Fibroblast of skin of right quadriceps (primary cell): ENCODE data around the gene PDXK.

Source experiments
- DNase-seq: peaks from one replicate; pipeline ENCODE4 v3.0.0-alpha.2; 2013

The PDXK gene

DNA sequence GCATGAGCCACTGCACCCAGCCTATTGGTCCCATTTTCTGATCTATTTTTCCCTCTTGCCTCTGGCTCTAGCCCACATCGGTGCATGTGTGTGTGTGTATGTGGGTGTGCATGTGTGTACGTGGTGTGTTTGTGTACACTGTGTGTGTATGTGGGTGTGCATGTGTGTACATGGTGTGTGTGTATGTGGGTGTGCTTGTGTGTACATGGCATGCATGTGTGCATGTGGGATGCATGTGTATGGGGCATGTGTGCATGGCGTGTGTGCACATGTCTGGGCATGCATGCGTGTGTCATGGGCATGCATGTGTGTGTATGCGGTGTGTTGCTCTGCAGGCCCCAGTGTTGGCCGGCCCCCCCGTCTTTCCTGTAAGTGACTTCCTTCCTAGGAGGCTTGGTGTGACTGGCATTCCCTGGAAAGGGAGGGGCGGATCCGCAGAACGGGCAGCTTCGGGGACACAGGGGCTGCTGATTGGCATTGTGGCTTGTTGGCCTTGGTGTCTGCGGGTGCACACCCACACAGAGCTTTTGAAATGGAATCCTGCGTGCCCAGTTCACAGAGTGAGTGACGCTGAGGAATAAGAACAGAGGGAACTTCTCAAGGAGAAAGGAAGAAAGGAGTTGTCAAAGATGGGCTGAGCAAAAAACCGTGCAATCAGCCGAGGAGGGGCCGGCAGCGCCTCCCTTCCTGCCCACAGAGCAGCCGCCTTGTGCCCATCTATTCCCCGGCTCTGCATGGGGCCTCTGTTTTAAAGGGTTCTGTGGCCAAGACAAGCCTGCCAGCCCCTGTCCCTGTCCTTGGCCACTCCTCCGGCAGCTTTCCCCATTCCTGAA lies 8.0 kb downstream of the PDXK start:
- no peak for DNase-seq

DNA sequence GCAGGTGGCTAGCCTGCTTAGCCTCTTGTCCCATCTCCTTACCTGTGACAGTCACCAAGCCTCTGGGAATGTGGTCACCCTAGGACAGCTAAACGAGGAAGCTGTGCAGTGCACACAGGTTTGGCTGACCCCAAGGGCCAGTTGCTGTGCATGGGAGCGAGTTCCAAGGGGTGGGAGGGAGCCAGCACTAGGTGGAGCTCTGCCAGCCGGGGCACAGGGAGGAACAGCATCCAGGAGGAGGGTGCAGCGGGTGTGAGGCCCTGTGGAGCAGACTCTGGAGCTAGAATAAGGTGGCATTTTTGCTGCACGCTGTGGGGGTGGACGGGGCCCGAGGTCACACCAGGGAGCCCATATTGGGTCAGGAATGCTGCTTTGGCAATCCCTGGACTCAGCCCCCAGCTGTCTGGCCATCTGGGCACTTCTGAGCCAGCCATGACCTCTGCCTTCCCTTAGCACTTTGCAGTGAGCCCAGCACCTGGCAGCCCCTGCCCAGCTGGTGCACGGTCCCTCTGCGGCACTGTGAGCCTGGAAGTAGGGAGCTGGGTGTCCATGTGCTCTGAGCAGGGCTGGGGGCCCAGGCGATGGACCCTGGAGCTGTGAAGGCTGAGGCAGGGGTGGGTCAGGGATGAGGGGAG lies 8.7 kb downstream of the PDXK start:
- no peak for DNase-seq

- no peak for DNase-seq
Measured at GRCh38 chr21:43728154-43728466, 9.2 kb downstream of the PDXK start.

- peak; percentile 98 for DNase-seq
Measured at GRCh38 chr21:43728467-43729390, 9.8 kb downstream of the PDXK start.

- no peak for DNase-seq
Measured at GRCh38 chr21:43731476-43731875, 12.5 kb downstream of the PDXK start.

DNA sequence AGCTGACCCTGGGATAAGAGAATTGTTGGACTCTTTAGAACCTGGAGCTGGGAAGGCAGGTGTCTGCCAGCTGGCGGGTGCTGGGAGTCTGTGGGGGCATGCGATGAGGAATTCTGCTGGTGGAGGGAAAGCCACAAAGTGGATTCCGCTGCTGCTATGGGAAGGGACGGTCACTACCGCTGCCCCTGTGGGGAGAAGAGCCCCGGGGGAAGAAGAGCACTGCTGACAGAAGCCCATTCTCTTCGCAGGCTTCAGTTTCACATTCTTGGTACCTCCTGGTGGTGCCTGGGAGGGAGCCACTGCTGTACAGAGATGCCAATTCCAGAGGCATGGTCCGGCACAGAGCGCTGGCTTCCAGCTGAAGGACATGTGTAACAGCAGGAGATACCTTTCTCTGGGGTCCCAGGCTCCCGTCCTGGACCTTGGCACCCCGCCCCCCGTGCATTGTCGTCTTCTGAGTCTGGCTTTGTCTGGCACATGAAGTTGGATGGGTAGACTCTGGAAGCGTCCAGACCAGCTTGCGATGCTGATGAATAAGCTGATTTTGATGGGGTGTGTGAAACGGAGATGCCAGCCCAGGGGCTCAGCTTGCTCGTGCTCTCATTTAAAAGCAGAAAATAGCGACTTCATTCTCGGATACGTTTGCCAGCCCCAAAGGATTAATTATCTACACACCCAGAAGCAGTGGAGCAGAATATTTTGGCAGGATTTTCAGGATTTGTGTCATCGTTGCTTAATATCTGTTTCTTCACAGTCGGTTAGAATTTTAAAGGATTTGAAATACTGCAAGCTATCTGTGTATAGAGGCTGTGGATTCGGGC lies 13.2 kb downstream of the PDXK start:
- DNase-seq: peak; percentile 29

GRCh38 chr21:43733060-43733459 lies 14.1 kb downstream of the PDXK start:
- DNase-seq: no peak

DNA sequence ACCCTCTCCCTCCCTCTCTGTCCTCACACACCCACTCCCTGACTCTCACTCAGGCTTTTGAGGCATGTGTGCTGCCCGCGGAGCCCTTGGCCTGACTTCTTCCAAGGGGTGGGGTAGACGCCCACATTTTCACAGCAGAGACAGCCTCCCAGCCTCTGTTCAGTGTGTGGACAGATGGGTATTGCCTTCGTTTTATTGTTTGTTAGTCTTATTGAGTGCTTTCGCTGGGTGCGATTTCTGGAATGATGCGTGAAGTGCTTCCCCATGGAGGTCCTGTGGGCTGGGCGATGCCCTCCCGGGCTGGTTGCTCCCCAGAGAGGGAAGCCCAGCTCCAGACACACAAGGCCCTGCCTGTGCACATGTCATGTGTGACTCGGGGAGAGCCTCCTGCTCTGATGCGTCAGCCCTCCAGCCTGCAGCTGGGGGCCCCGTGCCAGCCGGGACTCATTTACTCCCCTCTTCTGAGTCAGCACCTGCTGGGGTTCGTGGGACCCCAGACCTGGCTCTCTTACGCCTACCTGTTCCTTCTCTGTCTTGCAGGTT lies 14.7 kb downstream of the PDXK start:
- peak; percentile 48 for DNase-seq

GRCh38 chr21:43734131-43734927 lies 15.4 kb downstream of the PDXK start:
- no peak for DNase-seq

GRCh38 chr21:43734928-43735229 lies 15.9 kb downstream of the PDXK start:
- peak; percentile 66 for DNase-seq

DNA sequence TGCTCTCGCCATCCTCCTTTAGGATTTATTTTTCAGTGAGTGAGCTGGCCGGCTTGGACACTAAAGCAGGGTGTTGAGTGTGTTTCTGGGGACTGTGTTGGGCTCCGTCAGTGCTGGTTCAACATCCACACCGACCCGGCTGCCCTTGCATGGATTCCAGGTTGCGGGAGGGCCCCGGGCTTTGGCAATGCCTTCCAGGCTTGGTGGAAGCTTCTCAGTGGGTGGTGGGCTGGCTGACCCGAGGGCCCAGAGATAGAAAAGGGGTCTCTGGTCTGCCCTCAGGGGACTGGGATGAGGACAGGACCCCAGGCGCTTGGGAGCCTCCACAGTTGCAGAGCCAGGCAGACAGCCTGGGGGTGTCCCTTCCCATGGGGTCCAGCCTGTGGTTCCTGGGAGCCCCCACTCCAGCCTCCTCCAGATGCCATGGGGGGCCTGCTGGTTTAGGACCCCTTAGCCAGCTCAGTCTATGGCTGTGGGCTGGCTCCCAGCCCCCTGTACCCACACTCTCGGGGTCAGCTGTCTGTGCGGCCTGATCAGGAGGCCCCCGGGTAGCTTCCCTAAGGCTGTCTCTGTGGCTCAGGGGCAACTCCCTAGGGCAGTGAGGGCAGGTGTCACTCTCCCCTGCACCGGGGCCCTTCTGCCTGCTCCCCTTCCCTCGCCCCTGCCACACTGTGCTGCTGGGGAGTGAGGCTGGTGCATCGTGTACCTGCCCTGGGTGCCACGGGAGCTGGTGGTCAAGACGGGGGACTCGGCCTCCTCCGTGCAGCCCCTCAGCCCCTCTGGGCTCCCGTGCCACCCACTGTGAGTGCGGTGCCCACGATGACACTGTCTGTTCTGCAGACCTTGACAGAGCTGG lies 16.5 kb downstream of the PDXK start:
- no peak for DNase-seq

GRCh38 chr21:43736224-43736883 lies 17.4 kb downstream of the PDXK start:
- DNase-seq: no peak

DNA sequence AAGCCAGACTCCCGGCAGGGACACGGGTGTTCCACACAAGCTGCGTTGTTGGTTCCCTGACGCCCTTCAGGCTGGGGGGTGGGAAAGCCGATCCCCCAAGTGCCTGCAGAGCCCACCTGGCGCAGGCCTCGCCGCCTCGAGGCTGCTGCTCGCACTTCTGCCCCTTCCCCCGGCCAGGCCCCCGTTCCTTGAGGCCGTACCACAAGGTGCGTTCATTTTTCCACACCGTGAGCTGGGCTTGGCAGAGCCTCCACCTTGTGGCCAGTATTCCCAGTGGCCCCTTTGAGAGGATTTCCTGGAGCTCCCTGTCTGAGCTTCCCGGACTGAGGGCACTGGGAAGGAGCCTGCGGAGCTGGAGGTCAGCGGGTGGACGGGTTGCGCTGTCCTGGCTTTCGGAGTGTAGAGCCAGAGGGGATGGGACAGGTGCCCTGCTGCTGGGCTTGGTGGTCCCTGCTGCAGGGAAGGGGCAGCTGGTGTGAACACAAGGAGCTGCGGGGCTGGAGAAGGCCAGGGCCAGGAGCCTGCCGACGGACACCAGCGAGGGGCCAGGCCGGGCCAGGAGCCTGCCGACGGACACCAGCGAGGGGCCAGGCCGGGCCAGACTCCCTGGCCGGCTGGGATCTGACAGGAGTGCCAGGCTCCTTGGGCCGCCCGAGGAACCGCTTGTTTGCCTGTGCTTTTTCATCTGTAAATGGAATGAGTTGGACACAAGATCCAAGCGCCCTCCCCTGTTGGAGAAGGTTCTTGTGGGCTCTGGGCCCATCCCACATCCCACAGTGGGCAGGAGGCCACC lies 18.4 kb downstream of the PDXK start:
- DNase-seq: no peak

- DNase-seq: no peak
Measured at GRCh38 chr21:43739621-43740435, 20.9 kb downstream of the PDXK start.

DNA sequence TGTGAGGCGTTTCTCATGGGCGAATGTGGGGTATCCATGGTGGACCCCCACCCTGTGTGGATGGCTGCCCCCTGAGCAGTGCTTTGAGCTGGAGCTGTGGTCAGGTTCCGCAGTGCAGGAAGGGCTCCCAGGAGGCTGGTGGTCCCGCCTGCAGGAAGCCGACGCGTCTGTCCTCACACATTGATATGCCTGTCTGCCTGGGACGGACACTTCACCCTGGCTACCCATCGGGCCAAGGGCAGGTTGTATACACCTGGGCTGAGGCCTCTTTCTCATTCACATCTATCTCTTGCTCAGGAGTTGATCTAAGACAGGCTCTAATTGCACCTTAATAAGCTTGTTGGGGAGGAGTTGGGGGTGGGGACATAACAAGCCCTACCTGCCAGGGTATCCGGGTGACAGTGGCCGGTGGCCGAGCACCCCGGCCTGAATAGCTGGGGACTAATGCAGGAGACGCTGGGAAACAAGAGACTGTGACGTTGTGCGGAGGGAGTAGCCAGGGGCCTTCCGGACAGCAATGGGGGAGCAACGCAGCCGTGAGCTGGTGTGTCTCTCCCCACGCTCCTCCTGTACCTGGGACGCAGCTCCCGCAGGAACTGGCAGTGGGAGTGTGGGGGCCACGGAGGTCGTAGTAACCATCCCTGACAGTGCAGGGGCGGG lies 21.7 kb downstream of the PDXK start:
- DNase-seq: peak; percentile 51

DNA sequence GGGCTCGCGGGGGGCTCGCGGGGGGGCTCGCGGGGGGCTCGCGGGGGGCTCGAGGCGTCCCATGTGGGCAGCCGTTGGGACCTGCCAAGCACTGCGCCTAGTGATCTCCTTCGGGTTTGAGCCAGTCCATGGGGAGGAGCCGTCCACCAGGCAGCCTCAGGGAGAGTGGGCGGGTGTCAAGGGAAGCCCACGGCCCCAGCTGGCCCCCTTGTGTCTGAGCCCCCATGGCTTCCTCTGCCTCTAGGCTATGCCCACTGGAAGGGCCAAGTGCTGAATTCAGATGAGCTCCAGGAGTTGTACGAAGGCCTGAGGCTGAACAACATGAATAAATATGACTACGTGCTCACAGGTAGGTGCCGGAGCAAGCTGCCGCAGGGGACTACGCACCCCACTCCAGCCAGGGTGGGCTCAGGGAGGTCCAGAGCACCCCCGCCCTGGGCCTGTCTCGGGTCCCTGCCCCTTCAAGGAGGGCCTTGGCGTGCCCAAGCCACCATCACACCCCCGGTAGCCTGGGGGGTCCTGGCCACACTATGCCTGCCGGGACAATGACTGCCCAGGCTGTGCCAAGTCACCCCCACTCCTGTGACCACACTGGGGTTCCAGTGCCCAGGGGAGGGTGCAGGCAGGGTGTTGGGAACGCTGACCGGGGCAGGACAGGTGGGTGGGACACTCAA lies 22.6 kb downstream of the PDXK start:
- no peak for DNase-seq

DNA sequence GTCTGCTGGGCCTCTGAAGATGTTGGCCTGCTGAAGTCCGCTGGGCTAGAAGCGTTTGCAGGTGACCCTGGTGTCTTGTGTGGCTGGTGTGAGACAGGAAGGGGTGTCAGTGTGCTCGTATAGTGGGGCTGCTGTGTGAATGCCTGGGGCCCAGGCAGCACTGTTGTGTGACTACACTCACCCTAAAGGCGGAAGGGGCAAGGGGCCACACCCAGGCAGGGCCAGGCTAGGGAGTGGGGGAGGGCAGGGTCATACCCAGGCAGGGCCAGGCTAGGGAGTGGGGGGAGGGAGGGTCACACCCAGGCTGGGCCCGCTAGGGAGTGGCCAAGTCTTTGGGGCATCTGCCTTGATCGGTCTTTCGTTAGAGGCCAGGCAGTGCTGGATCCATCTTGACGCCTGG lies 25.0 kb downstream of the PDXK start:
- no peak for DNase-seq
